Prostate gland (tissue), 2 donors: ENCODE data around the gene SNX32. TPM values are rescaled to one million over a fixed set of nuclear protein-coding genes. Genes with fewer than 3 reads are reported as not detected.

ENCODE experiments used
- DNase-seq: peaks from one replicate; pipeline ENCODE4 v3.0.0-alpha.2; 2019; ENCODE audit warnings: low spot score
- H3K27ac ChIP-seq, 2 donors: fragments of 200-600 bp; sonication (generic); 2 replicates each; pipeline ENCODE4 v1.5.1; 2017 to 2019
- H3K27me3 ChIP-seq: fragments of 200-600 bp; sonication (generic); replicated peaks from 2 replicates; pipeline ENCODE4 v1.5.1; 2019; ENCODE audit not compliant: insufficient read depth
- H3K36me3 ChIP-seq, 2 donors: fragments of 200-600 bp; sonication (generic); 1 replicate in 1 of 2; 2 replicates in 1 of 2; pipeline versions ENCODE4 v1.5.1 to v1.8.1; 2017 to 2019
- H3K4me1 ChIP-seq: fragments of 200-600 bp; sonication (generic); replicated peaks from 2 replicates; pipeline ENCODE4 v1.5.1; 2019
- H3K4me3 ChIP-seq, 2 donors: fragments of 200-600 bp; sonication (generic); 2 replicates each; pipeline ENCODE4 v1.5.1; 2017 to 2019
- H3K9me3 ChIP-seq: fragments of 200-600 bp; sonication (generic); 2 replicates; pipeline ENCODE4 v1.5.1; 2017
- CTCF ChIP-seq, 4 experiments: fragments of 200-600 bp in 2 of 4; fragments of 450-650 bp in 2 of 4; sonication (generic) in 2 of 4; IDR thresholded peaks; 1 replicate in 3 of 4; 2 replicates in 1 of 4; pipeline ENCODE4 v1.5.1; 2016 to 2019; ENCODE audit warnings: antibody characterized with exemption in 4 of 4, mild to moderate bottlenecking in 2 of 4, moderate library complexity in 2 of 4
- POLR2A ChIP-seq: fragments of 450-650 bp; IDR thresholded peaks from one replicate; pipeline ENCODE4 v1.6.1; 2016; ENCODE audit warnings: antibody characterized with exemption, mild to moderate bottlenecking
- POLR2AphosphoS5 ChIP-seq: sonication (generic); formaldehyde crosslinking; IDR thresholded peaks from one replicate; pipeline ENCODE4 v1.6.1; 2017; ENCODE audit warnings: antibody characterized with exemption
- WGBS: methylation state at CpG from one replicate; pipeline ENCODE4 v1.1.5; 2018; 5-methylcytosine and 5-hydroxymethylcytosine counted together
- intact Hi-C: fragments of 100-400 bp; cut with DNase I; formaldehyde crosslinking; loops from one replicate; pipeline ENCODE4 v1.14.2; 2022
- total RNA-seq, 2 donors: library from RNA; depleted of rRNA; stranded (reverse); fragments of >200 nt; gene quantifications; one replicate each; pipeline ENCODE4 v1.1.0, GENCODE V29; 2016

SNX32 gene
- total RNA-seq, 2 donors from 2014 or later, result 0.91 TPM; not detected in 1

DNA sequence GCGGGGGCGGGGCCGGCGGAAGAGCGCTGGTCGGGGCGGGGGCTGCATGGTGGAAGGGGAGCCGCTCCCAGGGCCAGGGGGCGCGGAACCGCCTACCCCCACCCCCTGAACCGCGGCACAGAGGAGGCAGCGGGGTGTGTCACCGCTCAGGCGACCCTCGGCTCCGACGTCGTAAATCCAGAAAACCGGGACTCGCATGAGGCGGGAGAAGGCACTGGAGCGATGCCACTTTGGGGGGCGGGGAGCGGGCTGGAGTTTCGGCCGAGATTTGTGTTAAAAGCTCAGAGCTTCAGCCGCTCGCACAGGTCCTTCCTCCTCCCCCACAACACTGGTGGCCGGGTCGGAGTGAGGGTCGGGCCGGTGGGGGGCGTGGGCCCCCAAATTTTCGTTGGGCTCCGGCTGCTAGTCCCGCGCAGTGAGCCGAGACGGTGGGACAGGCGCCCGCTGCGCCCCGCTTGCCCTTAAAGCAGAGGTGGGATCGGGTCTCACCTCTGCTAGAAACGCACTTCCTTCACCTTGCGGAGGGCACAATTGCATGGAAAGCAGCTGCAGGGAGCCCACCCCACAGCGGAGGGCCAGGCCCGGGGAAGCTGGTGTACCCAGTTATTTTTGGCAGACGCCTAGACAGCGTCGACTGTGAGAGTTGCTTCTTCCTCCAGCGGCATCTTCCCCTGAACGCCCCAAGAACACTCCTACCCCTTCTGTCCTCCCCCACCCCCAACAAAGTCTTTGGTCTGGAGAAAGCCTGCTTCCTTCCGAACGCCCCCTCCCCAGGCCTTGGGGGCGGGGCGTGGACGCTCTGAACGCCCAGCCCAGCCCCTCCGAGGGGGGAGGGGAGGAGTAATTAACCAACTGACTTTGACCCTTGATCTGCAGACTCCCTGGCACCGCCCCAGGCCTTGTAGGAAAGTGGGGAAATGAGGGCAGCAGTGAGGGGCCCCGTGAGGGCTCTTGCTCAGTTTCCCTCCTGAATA is 45.8 kb upstream of the SNX32 start:
- intact Hi-C loops, result no loop called here
- TF ChIP-seq CTCF (IDR thresholded peaks at IDR 0.05), result no peak
- no peak for TF ChIP-seq POLR2A
- TF ChIP-seq POLR2AphosphoS5, result no peak

DNA sequence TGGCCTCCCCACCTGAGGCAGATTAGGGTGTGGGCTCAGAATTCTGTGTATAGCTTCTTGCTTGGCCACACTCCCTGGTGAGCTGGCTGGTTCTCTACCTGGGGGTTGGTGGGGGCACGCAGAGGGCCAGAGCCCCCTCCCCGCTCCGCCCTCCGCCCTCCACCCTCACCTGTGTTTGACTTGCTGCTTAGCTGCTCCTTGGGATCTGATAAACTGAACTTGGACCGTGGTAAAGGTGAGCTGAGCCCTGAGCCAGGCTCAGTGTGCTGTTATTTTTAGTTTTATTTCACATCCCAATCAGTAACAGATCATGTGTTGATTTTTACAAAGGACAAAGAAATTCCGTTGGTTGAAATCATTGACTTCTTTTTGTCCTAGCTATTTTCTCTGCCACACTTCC is 44.9 kb upstream of the SNX32 start:
- TF ChIP-seq CTCF (IDR thresholded peaks at IDR 0.05) (no peak), POLR2AphosphoS5 (no peak), POLR2A (no peak)
- intact Hi-C loops, result no loop called here
- H3K27me3 ChIP-seq, result no peaks in the 10 kb centered on the region
- no peak for DNase-seq
- 63% methylated on average over 6 of the region's 6 CpGs for WGBS
- no peak overlapping the region for H3K4me3 ChIP-seq
- peaks cover 21% of the 10 kb centered on the region for H3K4me1 ChIP-seq
- H3K27ac ChIP-seq, result peak overlapping the region in 1 of 2 donors; percentile 20
- H3K36me3 ChIP-seq, result no peaks in the 10 kb centered on the region
- H3K9me3 ChIP-seq, result no peaks in the 10 kb centered on the region

More for the DNA sequence above, 45.8 kb upstream of the SNX32 start:
- H3K4me3 ChIP-seq, result peak overlapping the region; percentile 29 to 43
- H3K4me1 ChIP-seq, result peaks cover 21% of the 10 kb centered on the region
- no peak for DNase-seq
- peak overlapping the region in 1 of 2 donors; percentile 75 for H3K27ac ChIP-seq
- H3K27me3 ChIP-seq, result no peaks in the 10 kb centered on the region
- no peaks in the 10 kb centered on the region for H3K9me3 ChIP-seq
- H3K36me3 ChIP-seq, result no peaks in the 10 kb centered on the region
- 4% methylated on average over 48 of the region's 64 CpGs for WGBS

DNA sequence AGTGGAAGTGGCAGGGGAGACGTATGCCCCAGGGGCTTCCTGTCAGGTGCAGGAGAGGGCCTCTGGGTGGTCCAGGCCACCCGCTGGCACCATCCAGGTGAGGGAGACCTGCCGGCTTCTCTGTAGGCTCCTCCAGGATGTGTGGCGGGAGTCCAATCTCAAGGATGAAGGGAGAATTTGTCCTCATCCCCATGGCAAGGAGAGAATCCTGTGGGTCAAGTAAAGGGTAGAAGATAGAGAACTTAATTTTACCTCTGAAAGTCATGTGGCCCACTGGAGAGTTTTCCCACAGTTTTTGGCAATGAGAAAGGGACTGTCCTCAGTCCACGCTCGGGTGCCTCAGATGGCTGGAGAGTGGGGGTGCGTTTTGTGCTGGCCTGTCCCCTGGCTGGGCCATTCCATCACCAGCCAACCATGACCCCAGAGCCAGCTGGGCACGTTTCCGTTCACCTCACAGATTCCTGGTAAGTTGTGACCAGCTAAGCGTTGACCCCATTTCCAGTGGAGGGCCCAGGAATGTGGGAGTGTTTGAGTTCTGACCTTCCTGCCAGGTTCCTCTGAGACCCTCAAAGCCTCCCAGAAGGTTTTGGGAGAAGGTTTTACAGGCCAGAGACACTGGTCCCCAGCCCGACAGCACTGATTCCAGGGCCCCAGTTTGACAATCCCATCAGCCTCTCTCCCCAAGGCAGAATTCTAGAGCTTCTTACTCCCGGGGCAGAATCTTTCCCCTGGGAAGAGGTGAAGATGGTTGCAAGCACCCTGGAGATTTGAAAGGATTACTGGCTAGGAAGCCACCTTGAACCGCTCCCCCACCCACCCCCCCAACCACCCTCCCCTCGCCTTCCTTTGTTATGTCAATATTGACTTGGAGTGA is 44.3 kb upstream of the SNX32 start:
- intact Hi-C loops, result no loop called here
- Histone ChIP-seq H3K27ac (peak overlapping the region in 1 of 2 donors; percentile 20), H3K9me3 (no peaks in the 10 kb centered on the region), H3K27me3 (no peaks in the 10 kb centered on the region), H3K4me3 (no peak overlapping the region), H3K4me1 (peaks cover 21% of the 10 kb centered on the region), H3K36me3 (no peaks in the 10 kb centered on the region)
- DNase-seq, result no peak
- WGBS, result 80% methylated on average over 14 of the region's 14 CpGs
- no peak for TF ChIP-seq POLR2AphosphoS5
- no peak for TF ChIP-seq CTCF (IDR thresholded peaks at IDR 0.05)
- no peak for TF ChIP-seq POLR2A

DNA sequence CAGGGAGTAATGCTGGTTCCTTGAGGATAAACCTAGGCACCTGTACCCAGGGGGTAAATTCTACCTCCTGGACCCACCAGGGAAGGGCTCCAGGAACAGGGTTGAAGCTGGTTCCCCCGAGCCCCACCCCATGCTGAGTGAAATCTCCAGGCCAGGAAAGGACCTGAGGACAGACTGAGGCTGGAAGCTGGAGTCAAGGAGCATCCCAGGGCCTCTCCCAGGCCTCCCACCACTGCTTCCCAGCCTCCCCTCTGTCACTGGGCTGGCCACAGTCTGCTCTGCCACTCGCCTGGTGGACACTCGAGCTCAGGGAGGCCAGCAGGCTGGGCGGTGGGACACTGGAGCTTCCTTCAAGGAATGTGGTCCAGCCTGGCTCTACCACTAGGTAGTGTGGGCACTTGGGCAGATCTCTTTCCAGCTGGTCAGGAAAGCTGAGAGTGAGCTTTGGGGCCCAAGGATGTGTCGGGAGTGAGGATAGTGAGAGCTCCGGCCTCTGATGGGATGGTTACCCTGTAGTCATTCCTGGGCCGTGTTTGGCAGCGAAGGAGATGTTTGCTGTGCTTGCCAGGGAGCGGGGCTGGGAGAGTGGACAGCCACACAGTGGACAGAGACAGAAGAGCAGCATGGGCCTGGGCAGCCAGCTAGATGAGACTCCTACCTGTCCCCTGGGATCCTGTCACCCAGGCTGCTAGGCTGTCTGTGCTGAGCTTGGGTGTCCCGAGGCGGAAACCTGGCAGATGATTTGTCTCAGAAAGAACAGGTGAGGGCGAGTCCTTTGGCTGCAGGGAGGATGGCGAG is 43.5 kb upstream of the SNX32 start:
- DNase-seq, result no peak
- Histone ChIP-seq H3K27ac (no peak overlapping the region), H3K27me3 (no peaks in the 10 kb centered on the region), H3K4me3 (no peak overlapping the region), H3K4me1 (peaks cover 21% of the 10 kb centered on the region), H3K36me3 (no peaks in the 10 kb centered on the region), H3K9me3 (no peaks in the 10 kb centered on the region)
- WGBS, result 76% methylated on average over 13 of the region's 13 CpGs
- TF ChIP-seq POLR2A (no peak), POLR2AphosphoS5 (no peak), CTCF (IDR thresholded peaks at IDR 0.05) (no peak)
- intact Hi-C loops, result no loop called here
